HPDE6-E6E7 (cell line): Measurements from ENCODE around the gene FRMD6.
"Not testable (repeated sequence)": the region's sequence is repeated elsewhere in the genome, so short reads cannot be mapped to it uniquely, and the experiment has no call there.

Source experiments
- DNase-seq: peaks from one replicate; pipeline ENCODE4 v3.0.0; 2011; ENCODE audit warnings: missing footprints; ENCODE audit errors: extremely low spot score

FRMD6 gene

DNA sequence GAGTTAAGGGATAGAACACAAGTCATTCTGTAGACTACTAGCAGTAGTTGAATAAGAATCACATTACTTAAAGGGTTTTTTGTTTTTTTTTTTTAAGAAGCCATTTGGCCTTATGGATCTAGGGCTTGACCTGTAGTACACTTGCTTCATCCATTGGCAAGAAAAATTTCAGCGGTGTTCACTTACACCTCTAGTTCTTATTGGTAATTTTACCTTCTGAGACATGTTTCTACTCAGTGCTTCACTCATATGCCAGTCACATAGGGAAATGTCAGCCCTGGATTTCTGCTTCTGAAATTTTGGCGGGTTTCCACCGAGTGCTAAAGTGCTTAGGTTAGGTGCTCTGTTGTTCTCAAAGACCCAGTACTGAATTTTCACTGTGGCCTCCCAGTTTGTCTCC is 72.9 kb downstream of the FRMD6 start:
- DNase-seq = no peak

DNA sequence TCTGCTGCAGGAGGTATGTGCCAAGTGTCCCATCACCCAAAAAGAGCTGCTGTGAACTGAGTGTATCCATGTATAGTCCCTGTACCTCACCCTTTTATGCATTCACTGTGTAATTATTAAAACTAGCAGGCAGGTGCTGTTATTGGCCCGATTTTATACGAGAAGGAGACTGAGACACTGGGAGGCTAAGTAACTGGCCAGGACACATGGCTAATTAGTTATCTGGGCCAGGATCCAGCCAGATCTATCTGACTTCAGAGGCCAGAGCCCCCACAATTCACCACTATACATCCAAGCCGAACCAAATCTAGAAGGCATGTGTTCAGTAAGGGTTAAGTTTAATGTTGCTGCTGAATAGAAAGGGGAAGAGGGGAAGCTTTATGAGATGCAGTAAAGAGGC is 73.4 kb downstream of the FRMD6 start:
- no peak for DNase-seq

DNA sequence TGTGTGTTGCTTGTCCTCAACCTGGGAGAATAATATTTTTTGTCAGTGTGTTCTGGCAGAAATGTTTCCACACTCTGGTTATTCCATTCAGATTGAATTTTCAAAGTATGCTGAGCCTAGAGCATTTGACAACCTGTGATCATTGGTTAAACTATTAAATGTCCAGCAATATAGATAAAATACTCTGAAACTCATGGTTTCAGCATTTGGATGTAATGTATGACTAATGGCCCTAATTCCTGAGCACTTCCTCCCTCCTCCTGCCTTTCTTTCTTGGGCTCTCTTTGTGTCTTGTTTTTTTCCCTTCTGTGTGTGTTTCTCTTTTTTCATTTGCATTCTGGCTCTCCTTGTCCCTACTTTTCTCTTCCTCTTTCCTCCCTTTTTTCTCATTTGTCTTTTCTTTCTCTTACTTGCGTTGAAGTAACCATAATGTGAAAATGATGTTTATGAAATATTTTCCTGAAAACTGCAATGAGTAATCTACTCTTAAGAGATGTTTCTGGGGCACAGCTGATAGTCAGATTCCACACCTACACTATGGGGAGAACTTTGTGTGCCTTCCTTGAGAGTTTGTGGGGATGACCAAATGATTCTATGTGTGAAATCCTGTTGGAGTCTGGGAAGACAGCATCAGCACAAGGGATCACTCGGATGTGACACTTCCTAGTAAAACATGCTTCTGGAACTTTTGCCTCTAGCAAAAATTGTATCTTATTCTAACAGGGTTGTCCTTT is 74.6 kb downstream of the FRMD6 start:
- DNase-seq = no peak

DNA sequence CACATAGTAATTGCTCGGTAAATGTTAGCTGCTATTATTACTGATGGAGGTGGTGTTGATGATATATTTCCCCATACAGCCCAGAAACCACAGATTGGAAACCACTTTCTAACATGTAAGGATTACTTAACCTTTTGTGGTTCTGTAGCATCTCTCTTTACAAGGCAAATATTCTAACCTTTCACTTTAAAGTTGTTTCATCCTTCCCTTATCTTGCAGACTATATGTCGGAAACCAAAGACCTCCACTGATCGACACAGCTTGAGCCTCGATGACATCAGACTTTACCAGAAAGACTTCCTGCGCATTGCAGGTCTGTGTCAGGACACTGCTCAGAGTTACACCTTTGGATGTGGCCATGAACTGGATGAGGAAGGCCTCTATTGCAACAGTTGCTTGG is 75.8 kb downstream of the FRMD6 start:
- no peak for DNase-seq

DNA sequence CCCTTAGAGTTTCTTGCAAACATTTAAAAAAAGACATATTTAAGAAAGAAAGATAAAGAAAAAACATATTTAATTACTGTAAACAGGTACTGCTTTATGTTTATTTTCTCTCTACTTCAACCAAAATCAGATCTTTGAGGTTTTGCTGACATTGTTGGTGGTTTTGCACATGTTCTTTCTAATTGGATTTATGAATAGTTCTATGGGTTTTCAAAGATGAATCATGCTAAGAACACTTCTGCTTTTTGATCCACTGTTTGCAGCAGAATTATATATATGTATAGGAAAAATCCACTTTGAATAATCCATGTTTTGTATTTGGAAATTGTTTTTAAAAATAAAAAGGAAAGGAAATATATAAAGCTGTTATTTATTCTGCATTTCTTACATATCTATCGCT is 78.4 kb downstream of the FRMD6 start:
- no peak for DNase-seq

DNA sequence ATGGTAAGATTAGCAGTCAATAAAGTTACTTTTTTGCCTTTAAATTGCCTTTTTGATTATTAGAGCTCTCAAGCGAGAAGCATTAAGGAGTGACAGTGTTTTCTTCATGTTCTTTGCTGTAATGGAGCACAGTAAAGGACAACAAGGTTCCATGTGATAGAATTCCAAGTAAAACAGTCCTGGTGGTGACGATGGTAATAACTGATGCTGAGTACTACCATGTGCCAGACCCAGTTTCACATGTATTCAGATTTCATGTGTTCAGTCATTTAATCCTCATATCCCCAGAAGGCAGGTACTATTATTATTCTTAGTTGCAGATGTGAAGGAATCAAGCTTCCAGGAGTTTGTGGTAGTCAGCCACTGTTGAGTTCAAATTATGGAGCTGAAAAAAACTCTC is 79.0 kb downstream of the FRMD6 start:
- no peak for DNase-seq

DNA sequence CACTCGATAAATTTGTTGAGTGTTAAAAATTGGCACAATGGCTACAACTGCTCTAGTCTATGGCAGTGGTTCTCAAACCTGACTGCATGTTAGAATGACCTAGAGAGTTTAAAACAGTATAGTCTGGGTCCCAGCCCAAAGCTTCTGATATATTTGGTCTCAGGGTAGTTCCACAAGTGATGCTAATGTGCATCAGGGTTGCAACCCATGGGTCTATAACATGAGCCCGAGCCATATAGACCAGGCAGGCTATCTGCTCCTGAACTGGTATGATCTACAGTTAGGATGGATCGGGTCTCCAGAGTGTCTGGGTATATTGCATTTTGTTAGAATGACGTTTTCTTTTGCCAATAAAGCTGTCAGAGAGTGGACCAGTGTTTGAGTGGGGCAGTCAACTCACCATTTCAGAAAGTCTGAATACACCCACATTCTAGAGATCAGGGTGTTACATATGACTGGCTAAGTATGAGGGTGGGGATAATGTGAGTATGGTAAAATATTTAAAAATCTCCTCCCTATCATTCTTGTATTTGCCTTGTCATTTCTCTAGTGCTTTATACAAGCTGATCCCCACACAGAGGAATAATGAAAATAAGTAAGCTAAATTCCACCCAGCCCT is 80.9 kb downstream of the FRMD6 start:
- no peak for DNase-seq

DNA sequence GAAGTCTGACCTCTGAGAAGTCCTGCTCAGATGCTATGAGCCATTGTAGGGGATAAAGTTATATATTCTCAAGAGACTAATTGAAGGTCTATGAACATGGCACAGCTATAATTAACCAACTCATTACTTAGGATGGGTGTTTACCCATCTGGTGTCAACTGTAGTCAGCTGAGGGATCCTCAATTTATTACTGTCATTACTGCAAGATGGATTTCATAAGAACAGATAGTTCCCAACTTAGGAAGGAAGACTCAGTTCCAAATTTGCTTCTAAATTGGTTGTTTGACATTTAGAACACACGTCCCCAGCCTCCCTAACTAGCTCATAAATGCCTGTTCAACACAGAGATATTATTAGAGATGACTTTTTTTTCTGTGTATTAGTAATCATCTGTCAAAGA is 81.4 kb downstream of the FRMD6 start:
- no peak for DNase-seq

DNA sequence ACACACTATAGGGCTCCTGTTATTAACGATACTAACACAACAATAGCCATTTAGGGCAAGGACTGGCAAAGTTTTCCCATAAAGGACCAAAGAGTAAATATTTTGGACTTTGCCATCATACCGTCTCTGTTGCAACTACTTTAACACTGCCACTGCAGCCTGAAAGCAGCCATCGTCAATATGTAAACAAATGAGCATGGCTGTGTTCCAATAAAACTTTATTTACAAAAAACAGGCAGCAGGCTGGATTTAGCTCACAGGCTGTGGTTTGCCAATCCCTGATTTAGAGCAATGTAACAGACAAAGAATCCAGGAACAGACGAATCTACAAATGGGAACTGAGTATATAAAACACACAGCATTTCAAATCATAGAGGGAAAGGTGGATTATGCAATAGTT is 84.1 kb downstream of the FRMD6 start:
- no peak for DNase-seq

DNA sequence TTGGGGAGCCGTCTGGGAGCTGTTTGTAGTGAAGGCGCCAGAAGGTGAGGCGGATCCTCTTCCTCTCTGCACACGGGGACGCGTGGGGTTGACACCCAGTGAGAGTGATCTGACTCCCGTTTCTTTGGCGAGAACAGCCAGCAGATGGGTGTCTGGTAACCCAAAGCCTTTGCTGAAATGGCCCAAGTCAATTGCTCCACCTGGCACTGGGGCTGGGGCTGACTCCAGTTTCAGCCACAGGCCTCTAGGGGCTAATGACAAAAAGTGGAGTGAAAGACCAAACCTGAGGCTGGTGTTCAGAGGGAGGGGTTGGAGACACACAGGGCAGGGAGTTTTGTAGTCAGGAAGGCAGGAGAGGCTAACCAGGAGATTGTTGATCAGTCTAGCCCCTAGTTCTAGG is 87.0 kb downstream of the FRMD6 start:
- DNase-seq = no peak

DNA sequence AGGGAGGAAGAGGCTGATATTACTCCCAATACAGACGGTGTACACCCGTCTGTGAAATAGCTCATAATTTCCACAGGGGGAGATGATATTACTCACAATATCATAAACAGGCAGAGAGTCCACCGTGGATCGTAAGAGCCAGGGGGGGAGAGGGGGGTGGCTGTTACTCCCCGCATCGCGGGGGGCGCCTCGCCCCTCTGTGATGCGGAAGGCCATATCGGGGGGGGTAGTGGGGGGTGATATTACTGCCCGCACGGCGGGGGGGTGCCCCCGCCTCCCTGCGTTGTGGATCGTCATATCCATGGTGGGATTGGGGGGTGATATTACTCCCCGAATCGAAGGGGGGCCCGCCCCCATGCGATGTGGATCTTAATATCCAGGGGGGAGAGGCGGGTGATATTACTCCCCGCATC is 91.9 kb downstream of the FRMD6 start:
- DNase-seq = no peak

DNA sequence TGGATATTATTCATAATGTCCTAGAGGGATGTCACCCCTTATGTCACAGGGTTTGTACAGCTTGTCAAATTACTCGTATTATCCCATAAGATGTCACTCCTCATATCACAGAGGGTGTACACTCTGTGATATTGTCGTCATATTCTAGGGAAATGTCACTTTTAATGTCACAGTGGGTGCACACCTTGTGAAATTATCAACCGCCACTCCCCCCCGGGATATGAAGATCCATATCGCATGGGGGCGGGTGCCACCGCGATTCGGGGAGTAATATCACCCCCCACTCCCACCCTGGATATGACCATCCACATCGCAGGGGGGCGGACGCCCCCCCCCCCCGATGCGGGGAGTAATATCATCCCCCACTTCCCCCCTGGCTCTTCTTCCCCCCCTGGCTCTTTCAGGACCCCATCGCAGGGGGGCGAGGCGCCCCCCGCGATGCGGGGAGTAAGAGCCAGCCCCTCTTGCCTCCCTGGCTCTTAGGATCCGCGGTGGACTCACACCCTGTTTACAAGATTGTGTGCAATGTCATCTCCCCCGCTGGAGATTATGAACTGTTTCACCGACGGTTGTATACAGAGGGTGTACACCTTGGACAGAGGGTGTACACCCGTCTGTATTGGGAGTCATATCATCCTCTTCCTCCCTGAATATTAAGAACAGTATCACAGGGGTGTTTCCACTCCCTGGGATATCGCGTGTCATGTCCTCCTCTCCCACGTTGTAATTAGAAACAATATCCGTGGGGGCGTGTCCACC is 92.8 kb downstream of the FRMD6 start:
- no peak for DNase-seq

DNA sequence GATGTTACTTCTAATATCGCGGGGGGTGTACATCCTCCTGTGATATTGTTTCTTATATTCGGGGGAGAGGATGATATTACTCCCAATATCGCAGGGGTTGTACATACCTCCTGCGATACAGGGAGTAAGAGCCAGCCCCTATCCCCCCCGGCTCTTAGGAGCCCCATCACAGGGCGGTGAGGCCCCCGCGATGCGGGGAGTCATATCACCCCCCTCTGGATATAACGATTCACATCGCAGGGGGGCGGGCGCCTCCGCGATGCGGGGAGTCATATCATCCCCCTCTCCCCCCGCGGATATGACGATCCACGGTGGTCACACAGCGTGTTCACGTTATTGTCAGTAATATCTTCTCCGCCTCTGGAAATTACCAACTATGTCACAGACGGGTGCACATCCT is 95.1 kb downstream of the FRMD6 start:
- DNase-seq = not testable (repeated sequence)

DNA sequence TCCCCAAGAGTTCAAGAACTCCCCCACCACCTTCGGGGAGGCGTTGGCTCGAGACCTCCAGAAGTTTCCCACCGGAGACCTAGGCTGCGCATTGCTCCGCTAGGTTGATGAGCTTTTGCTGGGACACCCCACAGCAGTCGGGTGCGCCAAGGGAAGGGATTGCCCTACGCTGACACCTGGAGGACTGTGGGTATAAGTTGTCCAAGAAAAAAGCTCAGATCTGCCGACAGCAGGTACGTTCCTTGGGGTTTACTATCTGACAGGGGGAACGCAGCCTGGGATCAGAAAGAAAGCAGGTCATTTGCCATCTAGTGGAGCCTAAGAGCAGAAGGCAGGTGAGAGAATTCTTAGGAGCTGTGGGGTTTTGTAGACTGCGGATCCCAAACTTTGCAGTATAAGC is 98.8 kb downstream of the FRMD6 start:
- DNase-seq = no peak

DNA sequence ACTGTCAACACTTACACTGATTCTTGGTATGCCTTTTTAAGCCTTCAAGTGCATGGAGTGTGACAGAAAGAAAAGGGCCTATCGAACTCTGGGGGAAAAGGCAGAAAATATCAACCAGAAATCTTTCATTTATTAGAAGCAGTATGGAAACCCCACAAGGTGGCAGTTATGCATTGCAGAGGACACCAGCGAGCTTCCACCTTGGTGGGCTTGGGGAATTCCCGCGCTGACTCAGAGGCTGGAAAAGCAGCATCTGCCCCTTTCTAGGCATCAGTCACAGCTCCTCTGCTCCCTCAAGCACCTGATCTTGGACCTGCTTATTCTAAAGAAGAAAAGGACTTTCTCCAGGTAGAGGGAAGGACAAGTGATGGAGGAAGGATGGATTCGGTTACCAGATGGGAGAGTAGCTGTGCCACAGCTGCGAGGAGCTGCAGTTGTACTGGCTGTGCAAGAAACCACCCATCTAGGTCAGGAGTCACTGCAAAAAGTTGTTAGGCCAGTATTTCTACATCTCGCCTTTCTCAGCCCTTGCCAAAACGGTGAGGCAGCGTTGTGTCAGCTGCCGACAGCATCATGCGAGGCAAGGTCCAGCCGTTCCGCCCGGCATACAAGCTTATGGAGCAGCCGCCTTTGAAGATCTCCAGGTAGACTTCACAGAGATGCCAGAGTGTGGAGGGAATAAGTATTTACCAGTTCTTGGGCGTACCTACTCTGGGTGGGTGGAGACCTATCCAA is 100.1 kb downstream of the FRMD6 start:
- not testable (repeated sequence) for DNase-seq

DNA sequence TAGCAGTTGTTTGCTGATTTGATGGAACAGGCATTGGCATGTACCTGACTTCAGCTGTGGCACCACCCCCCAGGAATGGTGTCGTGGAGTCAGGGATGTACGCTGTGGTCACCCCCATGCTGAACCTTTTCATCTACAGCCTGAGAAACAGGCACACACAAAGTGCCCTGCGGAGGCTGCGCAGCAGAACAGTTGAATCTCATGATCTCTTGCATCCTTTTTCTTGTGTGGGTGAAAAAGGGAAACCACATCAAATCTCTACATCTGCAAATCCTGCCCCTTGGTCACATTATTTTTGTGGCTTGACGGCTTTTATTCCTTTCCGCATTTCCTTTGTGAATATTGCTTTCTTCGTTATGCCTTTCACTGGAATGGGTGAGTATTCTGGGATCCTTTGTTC is 106.0 kb downstream of the FRMD6 start:
- DNase-seq = not testable (repeated sequence)

DNA sequence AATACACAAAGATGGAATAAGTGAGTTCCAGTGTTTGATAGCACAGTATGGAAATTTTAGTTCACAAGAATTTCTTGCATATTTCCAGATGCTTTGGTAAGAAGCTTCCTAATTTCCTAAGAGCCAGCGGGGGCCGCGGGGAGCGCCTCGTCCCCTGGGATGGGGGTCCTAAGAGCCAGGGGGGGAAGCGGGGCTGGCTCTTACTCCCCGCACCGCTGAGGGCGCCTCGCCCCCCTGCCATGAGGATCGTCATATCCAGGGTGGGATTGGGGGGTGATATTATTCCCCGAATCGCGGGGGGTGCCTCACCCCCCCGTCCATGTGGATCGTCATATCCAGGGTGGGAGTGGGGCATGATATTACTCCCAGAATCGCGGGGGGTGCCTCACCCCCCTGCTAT is 108.2 kb downstream of the FRMD6 start:
- DNase-seq = no peak

DNA sequence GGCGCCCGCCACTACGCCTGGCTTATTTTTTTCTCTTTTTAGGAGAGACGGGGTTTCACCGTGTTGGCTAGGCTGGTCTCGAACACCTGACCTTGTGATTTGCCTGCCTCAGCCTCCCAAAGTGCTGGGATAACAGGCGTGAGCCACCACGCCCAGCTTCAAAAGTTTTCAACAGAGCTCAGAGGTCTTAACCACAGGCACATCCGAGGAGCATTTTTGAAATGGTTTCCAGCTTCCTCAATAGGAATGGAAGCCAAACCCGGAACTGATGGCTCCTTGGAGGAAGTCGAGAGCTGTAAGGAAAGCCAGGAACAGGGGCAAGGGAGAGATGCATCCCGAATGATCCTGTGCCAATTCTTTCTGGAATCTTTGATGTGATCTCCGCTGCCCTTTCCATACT is 114.0 kb downstream of the FRMD6 start:
- DNase-seq = not testable (repeated sequence)

DNA sequence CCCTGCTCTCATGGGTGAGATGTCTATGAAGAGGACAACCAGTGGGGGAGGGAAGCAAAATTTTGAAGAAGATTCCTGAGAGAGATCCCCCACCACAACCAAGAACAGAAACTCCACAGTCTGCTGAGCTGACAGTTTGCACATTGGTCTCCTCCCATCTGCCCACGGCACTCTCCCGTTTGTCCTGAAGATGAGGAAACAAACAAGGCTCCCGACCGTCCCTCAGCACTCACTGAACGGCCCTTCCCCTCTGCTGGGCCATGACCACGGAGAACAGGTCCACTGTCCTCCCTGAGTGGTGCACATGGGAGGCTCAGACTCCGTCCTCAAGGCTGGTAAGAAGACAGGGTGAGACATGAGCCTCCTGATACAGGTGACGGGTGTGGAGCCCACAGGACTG is 114.9 kb downstream of the FRMD6 start:
- not testable (repeated sequence) for DNase-seq

DNA sequence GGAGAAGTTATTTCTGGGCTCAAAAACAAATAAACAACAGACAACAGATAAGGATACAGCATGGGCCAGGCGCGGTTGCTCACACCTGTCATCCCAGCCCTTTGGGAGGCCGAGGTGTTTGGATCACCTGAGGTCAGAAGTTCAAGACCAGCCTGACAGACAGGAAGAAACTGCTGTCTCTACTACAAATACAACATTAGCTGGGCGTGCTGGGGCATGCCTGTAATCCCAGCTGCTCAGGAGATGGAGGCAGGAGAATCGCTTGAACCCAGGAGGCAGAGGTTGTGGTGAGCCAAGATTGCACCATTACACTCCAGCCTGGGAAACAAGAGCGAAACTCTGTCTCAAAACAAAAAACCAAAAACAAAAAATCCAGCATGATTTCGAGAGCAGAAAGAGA is 117.6 kb downstream of the FRMD6 start:
- DNase-seq = not testable (repeated sequence)

DNA sequence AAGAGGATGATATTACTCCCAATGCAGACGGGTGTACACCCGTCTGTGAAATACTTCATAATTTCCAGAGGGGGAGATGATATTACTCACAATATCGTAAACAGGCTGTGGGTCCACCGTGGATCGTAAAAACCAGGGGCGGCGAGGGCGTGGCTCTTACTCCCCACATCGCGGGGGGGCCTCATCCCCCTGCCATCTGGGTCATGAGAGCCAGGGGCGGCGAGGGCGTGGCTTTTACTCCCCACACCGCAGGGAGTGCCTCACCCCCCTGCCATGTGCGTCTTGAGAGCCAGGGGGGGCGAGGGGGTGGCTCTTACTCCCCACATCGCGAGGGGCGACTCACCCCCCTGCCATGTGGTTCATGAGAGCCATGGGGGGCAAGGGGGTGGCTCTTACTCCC is 122.5 kb downstream of the FRMD6 start:
- no peak for DNase-seq
